Coronary artery (tissue), 2 donors: ENCODE results near the gene FRMPD4.

Source experiments
- DNase-seq: peaks from one replicate; pipeline ENCODE4 v3.0.0-alpha.2; 2017; ENCODE audit warnings: low spot score
- H3K27ac ChIP-seq, 2 donors: fragments of 200-600 bp; sonication (generic); one replicate each; pipeline ENCODE4 v1.5.1; 2016 to 2019
- H3K4me3 ChIP-seq: fragments of 200-600 bp; sonication (generic); 2 replicates; pipeline ENCODE4 v1.5.1; 2016; ENCODE audit warnings: mild to moderate bottlenecking, moderate library complexity
- TF ChIP-seq, protein P1 (sequence below): fragments of 200-600 bp; sonication (generic); IDR thresholded peaks from one replicate; pipeline ENCODE4 v1.5.1; 2019; ENCODE audit warnings: antibody characterized with exemption

Gene FRMPD4

DNA sequence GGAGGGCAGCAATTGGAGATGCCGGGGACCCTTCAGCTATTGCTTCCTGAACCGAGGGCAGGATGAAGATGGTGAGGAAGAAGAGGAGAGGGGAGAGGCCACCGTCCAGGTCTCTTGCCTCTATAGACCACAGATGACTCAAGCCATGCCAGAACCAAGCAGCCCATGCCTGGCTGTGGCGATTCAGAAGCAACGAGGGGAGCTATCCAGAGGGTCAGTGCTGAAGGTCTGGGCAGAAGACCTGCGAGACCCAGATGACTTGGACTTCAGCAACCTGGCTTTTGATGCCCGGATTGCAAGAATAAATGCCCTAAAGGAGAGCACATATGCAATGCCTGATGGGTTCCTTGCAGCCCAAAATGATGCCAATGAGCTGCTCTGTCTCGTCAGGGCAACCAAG lies 582.8 kb downstream of the FRMPD4 start:
- no peak for DNase-seq
- TF ChIP-seq, protein P1, sequence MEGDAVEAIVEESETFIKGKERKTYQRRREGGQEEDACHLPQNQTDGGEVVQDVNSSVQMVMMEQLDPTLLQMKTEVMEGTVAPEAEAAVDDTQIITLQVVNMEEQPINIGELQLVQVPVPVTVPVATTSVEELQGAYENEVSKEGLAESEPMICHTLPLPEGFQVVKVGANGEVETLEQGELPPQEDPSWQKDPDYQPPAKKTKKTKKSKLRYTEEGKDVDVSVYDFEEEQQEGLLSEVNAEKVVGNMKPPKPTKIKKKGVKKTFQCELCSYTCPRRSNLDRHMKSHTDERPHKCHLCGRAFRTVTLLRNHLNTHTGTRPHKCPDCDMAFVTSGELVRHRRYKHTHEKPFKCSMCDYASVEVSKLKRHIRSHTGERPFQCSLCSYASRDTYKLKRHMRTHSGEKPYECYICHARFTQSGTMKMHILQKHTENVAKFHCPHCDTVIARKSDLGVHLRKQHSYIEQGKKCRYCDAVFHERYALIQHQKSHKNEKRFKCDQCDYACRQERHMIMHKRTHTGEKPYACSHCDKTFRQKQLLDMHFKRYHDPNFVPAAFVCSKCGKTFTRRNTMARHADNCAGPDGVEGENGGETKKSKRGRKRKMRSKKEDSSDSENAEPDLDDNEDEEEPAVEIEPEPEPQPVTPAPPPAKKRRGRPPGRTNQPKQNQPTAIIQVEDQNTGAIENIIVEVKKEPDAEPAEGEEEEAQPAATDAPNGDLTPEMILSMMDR = no peak
- H3K27ac ChIP-seq = no peak overlapping the region
- no peak overlapping the region for H3K4me3 ChIP-seq

DNA sequence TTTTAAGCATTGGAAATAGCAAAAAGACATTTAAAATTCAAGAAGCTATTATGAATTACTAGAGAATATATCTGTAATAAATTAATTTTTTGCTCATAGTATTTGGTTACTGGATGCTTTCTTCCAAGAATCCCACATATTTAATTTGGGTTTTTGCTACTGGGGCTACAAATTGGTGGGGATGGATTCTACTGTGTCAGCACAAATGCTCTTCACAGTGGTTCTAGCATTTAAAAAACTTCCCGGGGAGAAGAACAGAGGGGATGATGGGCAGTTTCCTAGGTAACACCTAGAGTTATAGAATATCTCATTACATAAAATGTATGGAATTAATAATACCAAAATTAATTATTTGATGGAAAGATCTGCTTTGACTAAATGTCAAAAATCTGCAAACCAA lies 584.0 kb downstream of the FRMPD4 start:
- Histone ChIP-seq H3K27ac (no peak overlapping the region), H3K4me3 (no peak overlapping the region)
- TF ChIP-seq, protein P1 = no peak
- DNase-seq = no peak

DNA sequence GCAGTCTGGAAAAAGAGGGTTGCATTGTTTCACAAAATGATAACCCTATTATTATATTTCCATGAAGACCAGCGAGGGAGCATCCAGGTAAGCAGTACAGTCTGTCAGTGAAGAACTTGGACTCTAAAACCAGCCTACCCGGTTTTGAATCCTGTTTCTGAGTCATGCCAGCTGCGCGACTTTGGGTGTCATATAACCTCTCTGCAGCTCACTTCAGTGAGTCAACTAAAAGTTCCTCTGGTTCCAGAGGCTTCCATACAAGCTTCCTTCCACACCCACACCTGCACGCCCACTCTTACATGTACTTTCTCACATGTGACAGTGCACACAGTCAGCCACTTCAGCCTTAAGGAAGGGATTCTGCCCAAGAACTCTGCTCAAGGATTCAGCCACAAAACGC lies 603.1 kb downstream of the FRMPD4 start:
- H3K4me3 ChIP-seq = no peak overlapping the region

DNA sequence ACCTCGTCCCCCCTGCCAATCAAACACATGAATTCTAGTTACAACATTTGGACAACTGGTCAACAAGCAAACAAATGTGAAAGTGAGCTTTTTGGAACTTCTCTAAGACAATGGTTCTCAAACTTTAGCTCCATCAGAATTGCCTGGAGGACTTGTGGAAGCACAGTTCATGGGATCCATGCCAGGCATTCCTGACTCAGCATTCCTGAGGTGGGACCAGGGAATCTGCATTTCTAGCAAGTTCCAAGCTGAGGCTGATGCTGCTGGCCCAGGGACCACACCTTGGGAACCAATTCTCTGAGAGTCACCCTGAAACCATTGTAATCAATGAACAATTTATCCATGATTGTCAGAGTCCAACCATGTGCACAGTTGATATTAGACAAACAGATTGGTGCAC lies 609.2 kb downstream of the FRMPD4 start:
- no peak overlapping the region for H3K27ac ChIP-seq
- DNase-seq = no peak
- no peak overlapping the region for H3K4me3 ChIP-seq
- TF ChIP-seq, protein P1 = no peak

More for the DNA sequence above, 603.1 kb downstream of the FRMPD4 start:
- no peak overlapping the region for H3K27ac ChIP-seq
- TF ChIP-seq, protein P1 = no peak
- no peak for DNase-seq

DNA sequence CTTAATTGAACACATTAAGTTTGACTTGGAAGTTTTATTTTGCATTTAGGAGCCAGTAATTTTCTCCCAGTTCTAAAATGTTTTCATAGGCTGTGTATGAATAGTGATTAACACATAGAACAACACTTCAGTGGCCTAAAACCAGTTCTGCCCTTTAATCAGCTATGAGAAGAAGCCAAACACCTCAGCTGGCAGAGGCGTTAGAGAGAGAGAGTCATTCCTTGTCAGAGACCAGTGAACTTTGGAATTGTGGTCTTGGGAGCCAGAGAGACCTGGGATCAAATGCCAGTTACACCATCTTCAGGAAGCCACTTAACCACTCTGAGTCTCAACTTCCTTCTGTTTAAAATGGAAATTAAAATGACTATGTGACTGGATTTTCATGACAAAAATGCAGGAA lies 613.6 kb downstream of the FRMPD4 start:
- no peak for DNase-seq
- no peak overlapping the region for H3K4me3 ChIP-seq
- TF ChIP-seq, protein P1 = no peak
- no peak overlapping the region for H3K27ac ChIP-seq

DNA sequence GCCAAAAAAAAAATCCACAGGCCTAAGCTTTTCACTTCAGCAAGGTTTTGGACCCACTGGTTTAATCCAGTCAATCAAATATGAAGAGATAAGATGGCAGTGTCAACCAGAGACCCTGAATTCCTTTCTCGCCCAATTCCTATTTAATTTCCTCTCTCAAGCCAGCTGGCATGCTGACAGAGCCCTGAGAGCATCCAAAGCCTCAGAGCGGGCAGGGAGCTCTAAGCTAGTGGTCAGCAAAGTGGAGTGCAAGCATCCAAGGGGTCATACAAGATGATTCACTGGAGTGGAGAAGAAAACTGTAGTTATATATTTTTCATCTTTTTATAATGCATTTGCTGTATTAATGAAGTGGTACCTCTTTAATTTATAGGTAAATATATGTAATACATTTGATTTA lies 615.1 kb downstream of the FRMPD4 start:
- DNase-seq = no peak
- H3K4me3 ChIP-seq = no peak overlapping the region
- H3K27ac ChIP-seq = no peak overlapping the region
- TF ChIP-seq, protein P1 = no peak

DNA sequence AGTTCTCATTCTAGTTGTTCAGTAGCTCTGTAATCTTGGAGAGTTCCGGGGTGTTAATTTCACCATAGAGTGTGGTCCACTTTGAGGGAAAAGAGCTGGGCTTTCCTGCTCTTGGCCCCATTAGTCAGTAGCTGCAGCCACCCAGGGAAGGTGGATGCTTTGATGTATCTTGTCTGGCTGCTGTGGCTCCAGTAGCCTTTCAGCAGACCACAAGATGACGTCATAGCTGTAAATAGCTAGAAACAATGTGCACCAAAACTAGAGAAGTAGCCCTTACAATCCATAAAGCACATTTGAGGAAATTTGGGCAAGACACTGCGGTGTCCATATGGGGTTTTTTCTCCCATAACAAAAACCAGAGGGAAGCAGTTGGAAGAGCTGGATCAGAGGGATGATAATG lies 620.0 kb downstream of the FRMPD4 start:
- H3K4me3 ChIP-seq = no peak overlapping the region
- DNase-seq = no peak
- no peak overlapping the region for H3K27ac ChIP-seq
- TF ChIP-seq, protein P1 = no peak
